Mesothelial cell of epicardium (in vitro differentiated cells): ENCODE results near the gene TNIP1. TPM values are rescaled to one million over a fixed set of nuclear protein-coding genes. Genes with fewer than 3 reads are reported as not detected.

ENCODE experiments used
- DNase-seq, 2 experiments: peaks; one replicate each; pipeline ENCODE4 v3.0.0; 2021; ENCODE audit warnings: low spot score in 2 of 2; ENCODE audit not compliant: unreplicated experiment in 2 of 2
- H3K27ac Mint-ChIP-seq: 2 replicates; pipeline ENCODE4 v1.8.0; 2021; ENCODE audit warnings: mixed read lengths
- H3K27me3 Mint-ChIP-seq: 2 replicates; pipeline ENCODE4 v1.8.0; 2021; ENCODE audit warnings: low read depth, mixed read lengths
- H3K36me3 Mint-ChIP-seq: 2 replicates; pipeline ENCODE4 v1.8.0; 2021; ENCODE audit warnings: mixed read lengths
- H3K4me1 Mint-ChIP-seq: 2 replicates; pipeline ENCODE4 v1.8.0; 2021; ENCODE audit warnings: mixed read lengths
- H3K4me3 Mint-ChIP-seq: 2 replicates; pipeline ENCODE4 v1.8.0; 2021; ENCODE audit warnings: mild to moderate bottlenecking, moderate library complexity, mixed read lengths
- H3K9me3 Mint-ChIP-seq: 2 replicates; pipeline ENCODE4 v1.8.0; 2021; ENCODE audit warnings: mixed read lengths
- CTCF ChIP-seq: fragments of 200-600 bp; sonication (generic); IDR thresholded peaks from one replicate; pipeline ENCODE4 v1.5.0; 2021; ENCODE audit warnings: antibody characterized with exemption; ENCODE audit not compliant: unreplicated experiment
- total RNA-seq: library from RNA; stranded (reverse); gene quantifications from 3 replicates; pipeline ENCODE4 v1.2.1, GENCODE V29; 2021

TNIP1 gene
- total RNA-seq, 1 donor from 2014 or later, result 81.8 TPM

DNA sequence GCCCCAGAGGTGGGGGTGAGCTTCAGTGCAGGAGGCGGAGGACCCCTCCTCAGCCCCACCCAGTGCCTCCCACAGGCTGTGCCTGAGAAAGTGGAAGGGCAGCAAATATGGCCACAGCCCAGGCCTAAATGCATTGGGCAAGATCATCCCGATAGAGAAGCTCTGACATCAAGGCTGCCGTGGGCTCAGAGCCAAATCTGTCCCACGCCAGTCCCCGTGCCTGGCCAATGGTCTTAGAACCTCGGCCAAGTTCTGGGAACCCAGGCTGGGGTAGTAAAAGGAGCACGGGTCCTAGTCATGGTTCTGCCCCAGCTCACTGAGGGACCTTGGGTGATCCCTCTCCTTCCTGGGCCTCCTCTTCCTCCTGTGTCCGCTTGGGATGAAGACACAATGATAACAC is 27.7 kb upstream of the TNIP1 start:
- Mint-ChIP-seq H3K4me3 (no peak overlapping the region), H3K27ac (no peak overlapping the region), H3K27me3 (no peaks in the 10 kb centered on the region), H3K9me3 (no peaks in the 10 kb centered on the region), H3K36me3 (peaks cover 42% of the 10 kb centered on the region), H3K4me1 (no peaks in the 10 kb centered on the region)
- TF ChIP-seq CTCF, result no peak
- no peak for DNase-seq

DNA sequence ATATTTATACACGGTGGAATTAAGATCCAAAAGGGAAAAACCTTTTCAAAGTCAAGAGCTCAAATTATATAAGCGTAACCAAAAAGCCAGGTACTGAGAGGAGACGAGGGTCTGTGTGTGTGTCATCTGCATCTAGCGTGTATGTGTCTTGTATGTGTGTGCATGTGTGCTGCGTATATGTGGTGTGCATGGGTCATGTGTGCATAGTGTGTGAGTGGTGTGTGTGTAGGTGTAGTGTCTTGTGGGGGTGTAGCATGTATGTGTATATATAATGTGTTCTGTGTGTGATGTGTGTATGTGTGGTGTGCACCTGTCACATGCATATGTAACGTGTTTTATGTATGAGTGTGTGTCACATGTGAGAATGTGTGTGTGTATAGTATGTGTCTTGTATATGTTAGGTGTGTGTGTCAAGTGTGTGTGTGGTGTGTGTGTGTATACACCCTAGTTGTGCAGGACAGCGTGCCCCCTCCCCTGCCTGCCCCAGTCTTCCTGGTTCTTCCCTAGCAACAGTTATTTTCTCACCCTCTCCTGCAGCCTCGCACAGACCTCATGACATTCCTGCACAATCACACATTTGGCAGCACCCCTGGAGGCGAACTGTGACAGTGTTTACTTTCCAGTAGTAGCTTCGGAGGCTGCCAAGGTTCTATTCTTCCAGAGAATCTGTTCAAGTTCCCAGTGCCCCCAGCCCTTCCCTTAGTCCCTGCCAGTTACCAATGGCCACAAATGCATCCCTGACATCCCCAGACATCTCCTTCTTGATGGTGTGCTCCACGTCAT is 27.1 kb upstream of the TNIP1 start:
- peaks cover 46% of the 10 kb centered on the region for H3K36me3 Mint-ChIP-seq
- no peaks in the 10 kb centered on the region for H3K9me3 Mint-ChIP-seq
- DNase-seq, result no peak
- no peaks in the 10 kb centered on the region for H3K27me3 Mint-ChIP-seq
- no peaks in the 10 kb centered on the region for H3K4me1 Mint-ChIP-seq
- no peak for TF ChIP-seq CTCF
- H3K27ac Mint-ChIP-seq, result no peak overlapping the region
- H3K4me3 Mint-ChIP-seq, result no peak overlapping the region

DNA sequence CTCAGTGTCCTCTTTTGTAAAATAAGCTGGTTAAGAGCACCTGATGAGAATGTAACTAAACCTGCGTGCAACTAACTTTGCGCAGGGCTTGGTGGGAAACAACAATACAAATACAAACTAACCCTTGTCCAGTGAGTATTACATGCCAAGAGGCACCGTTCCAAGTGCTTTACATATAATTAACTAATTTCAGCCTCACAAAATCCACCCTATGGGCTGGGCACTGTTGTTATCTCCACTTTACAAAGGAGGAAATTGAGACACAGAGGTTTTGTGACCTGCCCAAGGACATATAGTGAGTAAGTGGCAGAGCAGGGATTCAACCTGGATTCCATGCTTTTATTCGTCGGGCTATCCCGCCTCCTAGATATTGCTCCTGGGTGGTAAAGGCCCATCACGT is 26.2 kb upstream of the TNIP1 start:
- TF ChIP-seq CTCF, result no peak
- Mint-ChIP-seq H3K36me3 (peaks cover 44% of the 10 kb centered on the region), H3K4me1 (no peaks in the 10 kb centered on the region), H3K9me3 (no peaks in the 10 kb centered on the region), H3K27ac (no peak overlapping the region), H3K4me3 (no peak overlapping the region), H3K27me3 (no peaks in the 10 kb centered on the region)
- DNase-seq, result no peak

DNA sequence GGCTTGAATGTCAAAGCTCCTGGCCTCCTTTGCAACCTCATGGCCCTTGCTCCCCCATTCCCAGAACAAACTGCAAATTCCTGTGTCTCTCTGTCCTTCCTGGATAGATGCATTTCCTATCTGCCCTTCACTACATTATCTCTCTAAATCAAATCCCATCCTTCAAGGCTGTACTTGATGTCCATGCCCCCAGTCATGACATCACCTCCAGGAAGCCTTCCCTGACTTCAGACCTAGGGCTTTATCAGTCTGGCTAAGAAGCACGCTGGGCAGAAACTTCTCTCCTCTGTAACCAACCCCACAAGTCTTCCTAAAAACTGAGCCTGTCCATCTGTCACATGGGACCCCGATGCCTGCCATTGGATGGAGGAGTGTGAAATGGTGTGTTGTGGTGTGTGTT is 25.7 kb upstream of the TNIP1 start:
- H3K4me3 Mint-ChIP-seq, result no peak overlapping the region
- H3K27ac Mint-ChIP-seq, result no peak overlapping the region
- peaks cover 44% of the 10 kb centered on the region for H3K36me3 Mint-ChIP-seq
- no peak for DNase-seq
- no peak for TF ChIP-seq CTCF
- H3K27me3 Mint-ChIP-seq, result no peaks in the 10 kb centered on the region
- no peaks in the 10 kb centered on the region for H3K9me3 Mint-ChIP-seq
- peaks cover 5% of the 10 kb centered on the region for H3K4me1 Mint-ChIP-seq

DNA sequence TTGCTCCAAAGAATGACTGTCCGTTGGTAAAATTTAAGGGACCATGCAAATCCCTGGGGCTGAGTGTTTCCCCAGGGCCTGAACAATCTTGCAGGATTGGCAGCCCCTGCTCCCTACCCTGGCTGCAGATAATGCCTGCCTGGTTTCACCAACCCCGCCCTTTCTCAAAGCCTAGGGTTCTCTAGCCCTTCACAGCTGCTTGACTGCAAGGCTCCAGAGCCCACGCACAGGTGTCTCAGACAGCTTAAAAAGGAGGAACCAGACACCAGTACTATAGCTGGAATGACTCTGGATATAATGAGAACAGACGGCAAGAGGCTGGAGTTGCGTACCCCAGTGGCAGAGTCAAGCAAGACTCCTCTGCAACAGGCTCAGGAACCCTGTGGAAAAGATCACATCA is 25.2 kb upstream of the TNIP1 start:
- Mint-ChIP-seq H3K27me3 (no peaks in the 10 kb centered on the region), H3K36me3 (peaks cover 44% of the 10 kb centered on the region)

More for the DNA sequence above, 25.2 kb upstream of the TNIP1 start:
- no peak for TF ChIP-seq CTCF
- Mint-ChIP-seq H3K4me3 (no peak overlapping the region), H3K27ac (no peak overlapping the region), H3K4me1 (peaks cover 7% of the 10 kb centered on the region), H3K9me3 (no peaks in the 10 kb centered on the region)
- DNase-seq, result no peak
